ENCODE results near the gene PAK6. TPM values are rescaled to one million over a fixed set of nuclear protein-coding genes. Genes with fewer than 3 reads are reported as not detected.
A peak's percentile ranks its signal among the peaks of the same experiment; 100 is the strongest.

The PAK6 gene
- polyA plus RNA-seq, 1 of the 3 experiments (the other 2 are of a cell fraction), result 0.07 TPM

DNA sequence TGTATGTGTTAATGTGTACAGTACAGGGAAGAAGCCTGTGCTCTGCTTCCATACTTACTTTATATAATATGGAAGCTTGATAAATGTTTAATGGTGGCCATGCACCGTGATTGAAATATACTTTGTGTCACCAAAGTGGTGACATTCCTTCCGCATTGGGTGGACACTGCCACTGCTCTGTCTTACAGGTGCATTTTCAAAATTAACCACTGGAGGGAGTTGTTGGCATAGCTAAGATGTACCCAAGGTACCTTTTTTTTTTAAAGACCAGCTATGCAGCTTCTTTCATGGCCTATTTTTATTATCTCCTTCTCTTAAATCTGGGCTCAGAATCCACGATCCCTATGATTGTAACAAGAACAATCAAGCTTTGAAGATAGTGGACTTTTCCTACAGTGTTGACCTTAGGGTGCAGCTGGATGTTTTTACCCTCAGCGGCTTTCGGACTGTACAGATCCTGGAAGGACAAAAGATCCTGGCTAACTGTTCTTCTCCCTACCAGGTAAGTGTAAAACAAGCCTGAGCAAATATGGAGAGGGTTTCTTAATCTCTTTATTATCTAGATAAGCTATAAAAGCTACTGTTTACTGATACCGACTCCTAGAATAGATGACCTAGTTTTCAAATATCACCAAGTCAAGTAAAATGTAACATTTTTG is 21.6 kb upstream of the PAK6 start:
- POLR2A ChIA-PET, result interaction anchor here (0.5 kb wide), 1 partner anchor 21 kb away, joined by 3 read pairs; no protein-coding TSS in a partner anchor
- Histone ChIP-seq H3F3A (replicated peaks; ENCODE audit: insufficient read depth) (no peaks in the 10 kb centered on the region), H4K20me1 (ENCODE audit: insufficient read depth) (no peaks in the 10 kb centered on the region)

DNA sequence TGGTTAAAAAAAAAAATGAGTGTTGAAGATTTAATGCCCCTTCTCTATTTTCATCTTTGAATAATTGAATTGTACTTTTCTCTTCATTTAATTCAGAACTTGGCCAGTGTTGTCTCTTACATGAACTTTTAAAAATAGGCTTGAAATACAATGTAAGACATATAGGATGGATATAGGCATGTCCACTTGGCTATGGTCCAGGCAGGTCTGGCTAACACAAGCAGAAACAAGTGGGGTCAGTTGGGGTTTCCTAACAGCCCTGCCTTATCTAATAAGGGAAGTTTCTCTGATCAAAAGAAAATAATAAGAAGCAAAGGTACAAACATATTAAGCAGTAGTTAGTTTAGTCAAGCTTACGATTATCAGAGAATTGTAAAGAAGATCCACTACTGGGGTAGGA is 19.1 kb upstream of the PAK6 start:
- TF ChIP-seq SMC3 (IDR thresholded peaks at IDR 0.05; ENCODE audit: low read depth, low read length) (no peak), GATA2 (CRISPR knock-in tag; IDR thresholded peaks at IDR 0.05) (no peak)
- TF ChIP-seq, protein P1, sequence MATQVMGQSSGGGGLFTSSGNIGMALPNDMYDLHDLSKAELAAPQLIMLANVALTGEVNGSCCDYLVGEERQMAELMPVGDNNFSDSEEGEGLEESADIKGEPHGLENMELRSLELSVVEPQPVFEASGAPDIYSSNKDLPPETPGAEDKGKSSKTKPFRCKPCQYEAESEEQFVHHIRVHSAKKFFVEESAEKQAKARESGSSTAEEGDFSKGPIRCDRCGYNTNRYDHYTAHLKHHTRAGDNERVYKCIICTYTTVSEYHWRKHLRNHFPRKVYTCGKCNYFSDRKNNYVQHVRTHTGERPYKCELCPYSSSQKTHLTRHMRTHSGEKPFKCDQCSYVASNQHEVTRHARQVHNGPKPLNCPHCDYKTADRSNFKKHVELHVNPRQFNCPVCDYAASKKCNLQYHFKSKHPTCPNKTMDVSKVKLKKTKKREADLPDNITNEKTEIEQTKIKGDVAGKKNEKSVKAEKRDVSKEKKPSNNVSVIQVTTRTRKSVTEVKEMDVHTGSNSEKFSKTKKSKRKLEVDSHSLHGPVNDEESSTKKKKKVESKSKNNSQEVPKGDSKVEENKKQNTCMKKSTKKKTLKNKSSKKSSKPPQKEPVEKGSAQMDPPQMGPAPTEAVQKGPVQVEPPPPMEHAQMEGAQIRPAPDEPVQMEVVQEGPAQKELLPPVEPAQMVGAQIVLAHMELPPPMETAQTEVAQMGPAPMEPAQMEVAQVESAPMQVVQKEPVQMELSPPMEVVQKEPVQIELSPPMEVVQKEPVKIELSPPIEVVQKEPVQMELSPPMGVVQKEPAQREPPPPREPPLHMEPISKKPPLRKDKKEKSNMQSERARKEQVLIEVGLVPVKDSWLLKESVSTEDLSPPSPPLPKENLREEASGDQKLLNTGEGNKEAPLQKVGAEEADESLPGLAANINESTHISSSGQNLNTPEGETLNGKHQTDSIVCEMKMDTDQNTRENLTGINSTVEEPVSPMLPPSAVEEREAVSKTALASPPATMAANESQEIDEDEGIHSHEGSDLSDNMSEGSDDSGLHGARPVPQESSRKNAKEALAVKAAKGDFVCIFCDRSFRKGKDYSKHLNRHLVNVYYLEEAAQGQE (IDR thresholded peaks at IDR 0.05; ENCODE audit: low read depth, low read length), result no peak
- H3K36me3 ChIP-seq (replicated peaks in 1 of 2; ENCODE audit: control insufficient read depth in 1 of 2, insufficient read depth in 2 of 2, low read length in 1 of 2), result peaks cover 35% of the 10 kb centered on the region in 2 experiments
- H3K4me2 ChIP-seq, result no peak overlapping the region
- H3K27me3 ChIP-seq (ENCODE audit: insufficient read depth), result no peaks in the 10 kb centered on the region
- no peaks in the 10 kb centered on the region for H3K79me2 ChIP-seq (ENCODE audit: insufficient read depth)
- no peaks in the 10 kb centered on the region for H3K9me3 ChIP-seq
- no peak for DNase-seq
- no peaks in the 10 kb centered on the region for H3K9me2 ChIP-seq
- no peaks in the 10 kb centered on the region for H3K4me1 ChIP-seq (ENCODE audit: control insufficient read depth in 1 of 2, insufficient read depth in 2 of 2, low read depth in 1 of 2, low read length in 1 of 2)
- H3F3A ChIP-seq (replicated peaks; ENCODE audit: insufficient read depth), result no peaks in the 10 kb centered on the region
- H3K27ac ChIP-seq (ENCODE audit: low read depth in 2 of 2, low read length in 1 of 2), result no peak overlapping the region
- H3K4me3 ChIP-seq (ENCODE audit: low read depth in 2 of 2, low read length in 1 of 2), result no peak overlapping the region
- H2AFZ ChIP-seq (ENCODE audit: low read depth), result no peak overlapping the region
- CTCF ChIA-PET, result interaction anchor here (1.0 to 34.3 kb wide), 7 partner anchors 9 to 115 kb away, joined by 3 to 868 read pairs (median 5); partner anchors contain the start of genes PAK6 and PLCB2
- H3K9ac ChIP-seq, result no peak overlapping the region
- WGBS (ENCODE audit: low lambda C conversion rate), result 96% methylated on average over 1 of the region's 1 CpG
- POLR2A ChIA-PET, result interaction anchor here (0.6 kb wide), 1 partner anchor 33 kb away, joined by 3 read pairs; no protein-coding TSS in a partner anchor
- no peaks in the 10 kb centered on the region for H4K20me1 ChIP-seq (ENCODE audit: insufficient read depth)

More for the DNA sequence above, 21.6 kb upstream of the PAK6 start:
- Histone ChIP-seq H3K27ac (ENCODE audit: low read depth in 2 of 2, low read length in 1 of 2) (no peak overlapping the region), H3K9ac (no peak overlapping the region), H2AFZ (ENCODE audit: low read depth) (no peak overlapping the region), H3K4me3 (ENCODE audit: low read depth in 2 of 2, low read length in 1 of 2) (no peak overlapping the region; a peak in 1 of 4 replicates), H3K9me2 (no peaks in the 10 kb centered on the region), H3K36me3 (replicated peaks in 1 of 2; ENCODE audit: control insufficient read depth in 1 of 2, insufficient read depth in 2 of 2, low read length in 1 of 2) (peaks cover 39 to 46% of the 10 kb centered on the region in 2 experiments), H3K9me3 (no peaks in the 10 kb centered on the region), H3K27me3 (ENCODE audit: insufficient read depth) (no peaks in the 10 kb centered on the region), H3K4me1 (ENCODE audit: control insufficient read depth in 1 of 2, insufficient read depth in 2 of 2, low read depth in 1 of 2, low read length in 1 of 2) (no peaks in the 10 kb centered on the region), H3K79me2 (ENCODE audit: insufficient read depth) (no peaks in the 10 kb centered on the region), H3K4me2 (no peak overlapping the region)
- peak; percentile 71 for DNase-seq
- CTCF ChIA-PET, result interaction anchor here (0.6 to 34.3 kb wide), 59 partner anchors 9 to 436 kb away, joined by 3 to 868 read pairs (median 5); partner anchors contain the start of genes ANKRD63, BMF, CCDC9B and DISP2
- 58% methylated on average over 6 of the region's 6 CpGs for WGBS (ENCODE audit: low lambda C conversion rate)
- TF ChIP-seq EP300 (IDR thresholded peaks at IDR 0.05; ENCODE audit: borderline replicate concordance in 1 of 2, low read depth in 1 of 2, low read length in 1 of 2), result no peak
- TF ChIP-seq FOXM1 (IDR thresholded peaks at IDR 0.05; ENCODE audit: low read depth), result no peak
- TF ChIP-seq NRF1 (IDR thresholded peaks at IDR 0.05; ENCODE audit: low read depth, low read length), result no peak
- peak; percentile 95 for TF ChIP-seq RAD21 (IDR thresholded peaks at IDR 0.05; ENCODE audit: low read length)
- no peak for TF ChIP-seq NFIC (IDR thresholded peaks at IDR 0.05; ENCODE audit: borderline replicate concordance)
- TF ChIP-seq, protein P2, sequence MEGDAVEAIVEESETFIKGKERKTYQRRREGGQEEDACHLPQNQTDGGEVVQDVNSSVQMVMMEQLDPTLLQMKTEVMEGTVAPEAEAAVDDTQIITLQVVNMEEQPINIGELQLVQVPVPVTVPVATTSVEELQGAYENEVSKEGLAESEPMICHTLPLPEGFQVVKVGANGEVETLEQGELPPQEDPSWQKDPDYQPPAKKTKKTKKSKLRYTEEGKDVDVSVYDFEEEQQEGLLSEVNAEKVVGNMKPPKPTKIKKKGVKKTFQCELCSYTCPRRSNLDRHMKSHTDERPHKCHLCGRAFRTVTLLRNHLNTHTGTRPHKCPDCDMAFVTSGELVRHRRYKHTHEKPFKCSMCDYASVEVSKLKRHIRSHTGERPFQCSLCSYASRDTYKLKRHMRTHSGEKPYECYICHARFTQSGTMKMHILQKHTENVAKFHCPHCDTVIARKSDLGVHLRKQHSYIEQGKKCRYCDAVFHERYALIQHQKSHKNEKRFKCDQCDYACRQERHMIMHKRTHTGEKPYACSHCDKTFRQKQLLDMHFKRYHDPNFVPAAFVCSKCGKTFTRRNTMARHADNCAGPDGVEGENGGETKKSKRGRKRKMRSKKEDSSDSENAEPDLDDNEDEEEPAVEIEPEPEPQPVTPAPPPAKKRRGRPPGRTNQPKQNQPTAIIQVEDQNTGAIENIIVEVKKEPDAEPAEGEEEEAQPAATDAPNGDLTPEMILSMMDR (IDR thresholded peaks at IDR 0.05), result peak; percentile 89
- no peak for TF ChIP-seq GABPA (IDR thresholded peaks at IDR 0.05; ENCODE audit: low read depth)
- peak; percentile 84 for TF ChIP-seq SMC3 (IDR thresholded peaks at IDR 0.05; ENCODE audit: low read depth, low read length)
- TF ChIP-seq EZH2phosphoT487 (IDR thresholded peaks at IDR 0.05; ENCODE audit: borderline replicate concordance, low read depth), result no peak
